Measurements from ENCODE around the gene XRCC4. TPM values are rescaled to one million over a fixed set of nuclear protein-coding genes. Genes with fewer than 3 reads are reported as not detected.
A peak's percentile ranks its signal among the peaks of the same experiment; 100 is the strongest.

XRCC4 gene
- total and polyA plus RNA-seq, 9 of the 15 experiments (the other 6 are each of a cell fraction or from before 2014, with no cell fraction given): 13.6 to 61.6 (median 22.4) TPM

- TF ChIP-seq TAF1 (IDR thresholded peaks at IDR 0.05; ENCODE audit: control insufficient read depth, extremely low read depth, insufficient read depth, low read length, severe bottlenecking) (no peak), ZNF445 (CRISPR knock-in tag; IDR thresholded peaks at IDR 0.05; ENCODE audit: low read depth) (no peak), KAT7 (CRISPR knock-in tag; IDR thresholded peaks at IDR 0.05; ENCODE audit: borderline replicate concordance) (peak; percentile 39; the same call in 1 of the 2 replicates), FOXA3 (CRISPR knock-in tag; conservative IDR thresholded peaks at IDR 0.05 in 1 of 2, IDR thresholded peaks at IDR 0.05 in 1 of 2) (no peak), EP400 (IDR thresholded peaks at IDR 0.05) (no peak), JUNB (CRISPR knock-in tag; conservative IDR thresholded peaks at IDR 0.05) (no peak), ZBTB1 (CRISPR knock-in tag; IDR thresholded peaks at IDR 0.05; ENCODE audit: borderline replicate concordance, low read depth) (no peak), NONO (IDR thresholded peaks at IDR 0.05; ENCODE audit: low read depth in 2 of 2, low read length in 1 of 2) (no peak), L3MBTL2 (IDR thresholded peaks at IDR 0.05) (no peak), ZNF668 (CRISPR knock-in tag; IDR thresholded peaks at IDR 0.05) (no peak), MYNN (IDR thresholded peaks at IDR 0.05) (no peak), MYNN (CRISPR knock-in tag; IDR thresholded peaks at IDR 0.05) (no peak), ZNF766 (CRISPR knock-in tag; conservative IDR thresholded peaks at IDR 0.05) (no peak), KAT8 (IDR thresholded peaks at IDR 0.05; ENCODE audit: low read depth) (no peak), CBFB (CRISPR knock-in tag; IDR thresholded peaks at IDR 0.05) (no peak), WHSC1 (IDR thresholded peaks at IDR 0.05; ENCODE audit: low read length) (no peak), ZNF507 (tag; conservative IDR thresholded peaks at IDR 0.05) (no peak), C11orf30 (IDR thresholded peaks at IDR 0.05; ENCODE audit: low read depth) (0 out of 2 replicates have a peak, but pooled peaks have one; percentile 22), FOSL1 (tag; conservative IDR thresholded peaks at IDR 0.05) (no peak)
- TF ChIP-seq, protein P1, sequence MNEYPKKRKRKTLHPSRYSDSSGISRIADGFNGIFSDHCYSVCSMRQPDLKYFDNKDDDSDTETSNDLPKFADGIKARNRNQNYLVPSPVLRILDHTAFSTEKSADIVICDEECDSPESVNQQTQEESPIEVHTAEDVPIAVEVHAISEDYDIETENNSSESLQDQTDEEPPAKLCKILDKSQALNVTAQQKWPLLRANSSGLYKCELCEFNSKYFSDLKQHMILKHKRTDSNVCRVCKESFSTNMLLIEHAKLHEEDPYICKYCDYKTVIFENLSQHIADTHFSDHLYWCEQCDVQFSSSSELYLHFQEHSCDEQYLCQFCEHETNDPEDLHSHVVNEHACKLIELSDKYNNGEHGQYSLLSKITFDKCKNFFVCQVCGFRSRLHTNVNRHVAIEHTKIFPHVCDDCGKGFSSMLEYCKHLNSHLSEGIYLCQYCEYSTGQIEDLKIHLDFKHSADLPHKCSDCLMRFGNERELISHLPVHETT (CRISPR knock-in tag; conservative IDR thresholded peaks at IDR 0.05 in 1 of 2, IDR thresholded peaks at IDR 0.05 in 1 of 2): no peak
- TF ChIP-seq, protein P2, sequence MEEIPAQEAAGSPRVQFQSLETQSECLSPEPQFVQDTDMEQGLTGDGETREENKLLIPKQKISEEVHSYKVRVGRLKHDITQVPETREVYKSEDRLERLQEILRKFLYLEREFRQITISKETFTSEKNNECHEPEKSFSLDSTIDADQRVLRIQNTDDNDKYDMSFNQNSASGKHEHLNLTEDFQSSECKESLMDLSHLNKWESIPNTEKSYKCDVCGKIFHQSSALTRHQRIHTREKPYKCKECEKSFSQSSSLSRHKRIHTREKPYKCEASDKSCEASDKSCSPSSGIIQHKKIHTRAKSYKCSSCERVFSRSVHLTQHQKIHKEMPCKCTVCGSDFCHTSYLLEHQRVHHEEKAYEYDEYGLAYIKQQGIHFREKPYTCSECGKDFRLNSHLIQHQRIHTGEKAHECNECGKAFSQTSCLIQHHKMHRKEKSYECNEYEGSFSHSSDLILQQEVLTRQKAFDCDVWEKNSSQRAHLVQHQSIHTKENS (CRISPR knock-in tag; IDR thresholded peaks at IDR 0.05): no peak
- TF ChIP-seq, protein P3, sequence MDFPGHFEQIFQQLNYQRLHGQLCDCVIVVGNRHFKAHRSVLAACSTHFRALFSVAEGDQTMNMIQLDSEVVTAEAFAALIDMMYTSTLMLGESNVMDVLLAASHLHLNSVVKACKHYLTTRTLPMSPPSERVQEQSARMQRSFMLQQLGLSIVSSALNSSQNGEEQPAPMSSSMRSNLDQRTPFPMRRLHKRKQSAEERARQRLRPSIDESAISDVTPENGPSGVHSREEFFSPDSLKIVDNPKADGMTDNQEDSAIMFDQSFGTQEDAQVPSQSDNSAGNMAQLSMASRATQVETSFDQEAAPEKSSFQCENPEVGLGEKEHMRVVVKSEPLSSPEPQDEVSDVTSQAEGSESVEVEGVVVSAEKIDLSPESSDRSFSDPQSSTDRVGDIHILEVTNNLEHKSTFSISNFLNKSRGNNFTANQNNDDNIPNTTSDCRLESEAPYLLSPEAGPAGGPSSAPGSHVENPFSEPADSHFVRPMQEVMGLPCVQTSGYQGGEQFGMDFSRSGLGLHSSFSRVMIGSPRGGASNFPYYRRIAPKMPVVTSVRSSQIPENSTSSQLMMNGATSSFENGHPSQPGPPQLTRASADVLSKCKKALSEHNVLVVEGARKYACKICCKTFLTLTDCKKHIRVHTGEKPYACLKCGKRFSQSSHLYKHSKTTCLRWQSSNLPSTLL (IDR thresholded peaks at IDR 0.05): no peak
- TF ChIP-seq, protein P4, sequence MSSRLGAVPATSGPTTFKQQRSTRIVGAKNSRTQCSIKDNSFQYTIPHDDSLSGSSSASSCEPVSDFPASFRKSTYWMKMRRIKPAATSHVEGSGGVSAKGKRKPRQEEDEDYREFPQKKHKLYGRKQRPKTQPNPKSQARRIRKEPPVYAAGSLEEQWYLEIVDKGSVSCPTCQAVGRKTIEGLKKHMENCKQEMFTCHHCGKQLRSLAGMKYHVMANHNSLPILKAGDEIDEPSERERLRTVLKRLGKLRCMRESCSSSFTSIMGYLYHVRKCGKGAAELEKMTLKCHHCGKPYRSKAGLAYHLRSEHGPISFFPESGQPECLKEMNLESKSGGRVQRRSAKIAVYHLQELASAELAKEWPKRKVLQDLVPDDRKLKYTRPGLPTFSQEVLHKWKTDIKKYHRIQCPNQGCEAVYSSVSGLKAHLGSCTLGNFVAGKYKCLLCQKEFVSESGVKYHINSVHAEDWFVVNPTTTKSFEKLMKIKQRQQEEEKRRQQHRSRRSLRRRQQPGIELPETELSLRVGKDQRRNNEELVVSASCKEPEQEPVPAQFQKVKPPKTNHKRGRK (tag; IDR thresholded peaks at IDR 0.05): no peak
These were observed 415 bp downstream of the XRCC4 start (continued) for GRCh38 chr5:83077662-83078261.
